Effector memory CD4-positive, alpha-beta T cell (primary cell): ENCODE measurements around the gene CNGA3.

Experiments used
- DNase-seq, 3 donors: peaks; one replicate each; pipeline ENCODE4 v3.0.0-alpha.2; 2020
- H3K27ac ChIP-seq: 2 replicates; pipeline ENCODE4 v1.7.0; 2013; ENCODE audit warnings: mild to moderate bottlenecking, low read length, moderate library complexity; ENCODE audit not compliant: insufficient read depth, poor library complexity, severe bottlenecking
- H3K27me3 ChIP-seq: replicated peaks from 2 replicates; pipeline ENCODE4 v1.7.0; 2013; ENCODE audit warnings: mild to moderate bottlenecking, low read length; ENCODE audit not compliant: insufficient read depth, control insufficient read depth, poor library complexity, severe bottlenecking
- H3K36me3 ChIP-seq: 2 replicates; pipeline ENCODE4 v1.7.0; 2013; ENCODE audit warnings: mild to moderate bottlenecking, low read length, moderate library complexity; ENCODE audit not compliant: control insufficient read depth, insufficient read depth
- H3K4me1 ChIP-seq: 2 replicates; pipeline ENCODE4 v1.7.0; 2013; ENCODE audit warnings: low read length, mild to moderate bottlenecking; ENCODE audit not compliant: control insufficient read depth, insufficient read depth, poor library complexity, severe bottlenecking
- H3K4me3 ChIP-seq: 2 replicates; pipeline ENCODE4 v1.7.0; 2013; ENCODE audit warnings: low read length, low read depth, mild to moderate bottlenecking; ENCODE audit not compliant: insufficient read depth, poor library complexity, severe bottlenecking
- H3K9me3 ChIP-seq: 2 replicates; pipeline ENCODE4 v1.7.0; 2013; ENCODE audit warnings: mild to moderate bottlenecking, low read length, moderate library complexity; ENCODE audit not compliant: control insufficient read depth

Gene CNGA3

DNA sequence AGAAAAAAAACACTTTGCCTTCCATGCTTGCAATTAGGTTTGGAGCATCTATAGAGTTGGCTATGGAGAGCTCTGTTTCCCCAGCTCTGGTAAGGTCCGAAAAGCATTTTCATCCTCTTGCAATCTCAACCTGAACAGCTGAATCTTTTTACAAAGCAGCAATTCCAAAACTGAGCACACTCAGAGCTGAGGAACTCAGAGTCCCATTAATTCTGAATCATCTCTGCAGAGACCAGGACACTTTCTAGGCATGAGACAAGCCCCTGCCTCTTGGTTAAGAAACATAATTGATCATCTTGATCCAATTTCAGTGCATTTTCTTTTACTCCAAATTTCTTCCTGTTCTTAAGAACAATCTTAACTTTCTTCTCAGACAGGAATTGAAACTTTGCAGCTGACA, 4.2 kb downstream of the CNGA3 start:
- no peak for DNase-seq
- Histone ChIP-seq H3K27me3 (peaks cover 23% of the 10 kb centered on the region), H3K4me1 (peaks cover 3% of the 10 kb centered on the region), H3K27ac (no peak overlapping the region), H3K36me3 (no peaks in the 10 kb centered on the region), H3K9me3 (no peaks in the 10 kb centered on the region), H3K4me3 (no peak overlapping the region)

DNA sequence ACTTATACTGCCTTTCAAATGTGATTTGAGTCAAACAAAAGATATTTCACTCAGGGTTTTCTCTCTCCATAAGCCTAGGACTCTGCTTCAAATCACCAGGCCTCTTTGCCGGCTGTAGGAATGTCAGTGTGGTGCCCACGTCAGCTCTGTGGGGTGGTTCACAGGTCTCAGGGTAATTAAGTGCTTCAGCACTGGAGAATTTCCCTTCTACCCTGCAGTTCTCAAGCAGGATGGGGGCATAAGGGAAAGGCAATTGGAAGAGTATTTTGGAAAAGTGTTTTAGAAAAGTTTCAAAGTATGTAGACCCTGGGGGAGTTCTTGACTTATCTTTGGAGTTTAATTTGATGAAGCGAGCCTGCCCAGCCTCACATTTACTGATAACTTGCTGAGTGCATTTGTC, 9.6 kb downstream of the CNGA3 start:
- no peak for DNase-seq
- Histone ChIP-seq H3K27me3 (no peaks in the 10 kb centered on the region), H3K4me1 (no peaks in the 10 kb centered on the region), H3K9me3 (no peaks in the 10 kb centered on the region), H3K36me3 (no peaks in the 10 kb centered on the region), H3K4me3 (no peak overlapping the region), H3K27ac (no peak overlapping the region)

DNA sequence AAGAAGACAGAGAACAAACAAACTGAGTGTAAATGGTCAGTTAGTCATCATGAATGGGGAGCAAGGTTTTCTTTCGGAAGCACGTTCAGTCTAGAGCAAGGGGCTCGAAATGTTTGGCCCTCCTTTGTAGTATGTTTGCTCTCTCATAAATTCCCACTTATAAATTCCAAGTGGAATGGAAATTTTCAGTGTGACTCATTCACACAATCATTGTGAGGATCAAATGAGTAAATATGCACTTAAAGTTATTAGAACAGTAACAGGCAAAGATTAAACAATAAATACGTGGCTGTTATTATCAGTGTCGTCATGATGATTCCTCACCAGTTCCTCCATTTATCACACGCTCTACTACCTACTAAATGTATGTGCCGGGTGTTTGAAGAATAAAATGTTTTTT, 10.5 kb downstream of the CNGA3 start:
- H3K27ac ChIP-seq: no peak overlapping the region
- H3K36me3 ChIP-seq: no peaks in the 10 kb centered on the region
- no peak overlapping the region for H3K4me3 ChIP-seq
- no peak for DNase-seq
- no peaks in the 10 kb centered on the region for H3K27me3 ChIP-seq
- no peaks in the 10 kb centered on the region for H3K9me3 ChIP-seq
- H3K4me1 ChIP-seq: no peaks in the 10 kb centered on the region

DNA sequence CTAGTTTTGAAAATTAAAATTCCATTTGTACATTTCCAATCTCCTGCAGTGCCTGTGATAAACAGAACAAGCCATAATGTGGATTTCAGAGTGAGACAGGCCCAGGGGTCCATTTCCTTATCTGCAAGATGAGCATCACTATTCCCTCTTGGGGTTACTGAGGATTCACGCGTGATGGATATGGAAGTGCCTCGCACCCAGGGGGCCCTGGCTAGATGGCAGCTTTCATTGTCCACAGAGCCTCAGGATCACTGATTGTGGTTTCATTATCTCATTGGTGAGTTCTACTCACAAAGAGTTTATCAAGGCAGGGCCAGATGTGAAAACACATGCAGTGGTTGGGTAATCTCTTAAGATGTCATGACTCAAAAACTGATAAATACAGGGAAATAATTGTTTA, 11.6 kb downstream of the CNGA3 start:
- Histone ChIP-seq H3K27me3 (no peaks in the 10 kb centered on the region), H3K36me3 (no peaks in the 10 kb centered on the region), H3K4me3 (no peak overlapping the region), H3K27ac (no peak overlapping the region), H3K4me1 (no peaks in the 10 kb centered on the region), H3K9me3 (no peaks in the 10 kb centered on the region)
- no peak for DNase-seq

DNA sequence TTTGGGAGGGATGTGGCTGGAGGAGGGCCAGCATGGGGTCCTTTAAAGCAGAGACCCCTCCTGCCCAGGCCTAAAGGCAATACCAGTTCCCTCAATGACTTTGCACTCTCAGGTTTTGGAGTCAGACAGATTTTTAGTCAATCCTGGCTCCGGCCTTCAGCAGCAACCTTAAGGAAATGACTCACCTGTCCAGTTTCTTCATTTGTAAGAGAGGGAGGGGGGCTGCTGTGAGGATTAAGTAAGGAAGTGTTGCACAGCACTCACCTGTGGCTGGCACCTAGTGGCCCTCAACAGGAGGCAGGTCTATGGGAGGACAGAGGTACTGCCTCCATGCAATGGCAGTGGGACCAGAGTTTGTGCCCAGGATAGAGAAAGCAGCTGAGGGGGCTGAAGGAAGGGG, 13.7 kb downstream of the CNGA3 start:
- no peak overlapping the region for H3K4me3 ChIP-seq
- DNase-seq: no peak
- H3K27me3 ChIP-seq: no peaks in the 10 kb centered on the region
- H3K36me3 ChIP-seq: no peaks in the 10 kb centered on the region
- no peaks in the 10 kb centered on the region for H3K9me3 ChIP-seq
- H3K4me1 ChIP-seq: no peaks in the 10 kb centered on the region
- no peak overlapping the region for H3K27ac ChIP-seq

DNA sequence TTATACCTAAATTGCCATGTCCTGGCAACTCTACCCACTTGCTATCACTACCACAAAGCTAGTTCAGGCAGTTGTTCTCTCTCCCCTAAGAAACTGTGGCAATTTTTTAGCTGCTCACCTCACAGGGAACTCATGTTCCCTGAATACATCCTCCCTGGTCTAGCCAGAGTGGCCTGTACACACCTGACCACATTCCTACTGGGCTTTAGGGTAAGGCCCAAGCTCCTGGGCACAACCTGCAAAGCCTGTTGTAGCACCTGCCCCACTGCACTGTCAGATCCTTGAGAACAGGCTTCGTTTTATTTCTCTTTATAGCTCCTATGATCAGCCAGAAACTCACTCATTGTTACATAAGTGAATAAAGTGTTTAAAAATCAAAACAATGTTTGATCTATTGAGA, 21.5 kb downstream of the CNGA3 start:
- Histone ChIP-seq H3K27ac (no peak overlapping the region), H3K4me3 (no peak overlapping the region), H3K4me1 (no peaks in the 10 kb centered on the region), H3K36me3 (no peaks in the 10 kb centered on the region), H3K27me3 (no peaks in the 10 kb centered on the region), H3K9me3 (no peaks in the 10 kb centered on the region)
- DNase-seq: no peak

DNA sequence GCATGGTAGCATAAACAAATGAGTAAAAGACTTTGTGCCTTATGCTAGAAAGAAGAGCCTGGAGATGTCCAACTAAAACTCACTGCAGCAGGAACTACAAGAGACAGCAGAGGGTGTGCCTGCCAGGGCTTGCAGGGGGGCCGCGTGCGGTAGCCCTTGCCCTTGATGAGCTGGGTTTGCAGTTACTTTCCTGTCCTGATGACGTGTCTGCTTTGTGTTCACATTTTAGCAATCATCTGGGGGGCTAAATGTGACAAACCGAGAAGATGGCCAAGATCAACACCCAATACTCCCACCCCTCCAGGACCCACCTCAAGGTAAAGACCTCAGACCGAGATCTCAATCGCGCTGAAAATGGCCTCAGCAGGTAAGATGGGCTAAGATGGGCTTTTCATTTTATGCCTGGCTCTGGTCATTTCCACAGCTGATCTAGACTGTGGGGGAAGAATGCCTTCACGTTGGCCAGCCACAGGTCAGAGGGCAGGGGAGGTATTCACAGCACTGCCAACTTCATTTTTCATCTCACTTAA, 23.5 kb downstream of the CNGA3 start:
- Histone ChIP-seq H3K27me3 (no peaks in the 10 kb centered on the region), H3K9me3 (no peaks in the 10 kb centered on the region), H3K36me3 (no peaks in the 10 kb centered on the region), H3K27ac (no peak overlapping the region), H3K4me1 (no peaks in the 10 kb centered on the region), H3K4me3 (no peak overlapping the region)
- no peak for DNase-seq

DNA sequence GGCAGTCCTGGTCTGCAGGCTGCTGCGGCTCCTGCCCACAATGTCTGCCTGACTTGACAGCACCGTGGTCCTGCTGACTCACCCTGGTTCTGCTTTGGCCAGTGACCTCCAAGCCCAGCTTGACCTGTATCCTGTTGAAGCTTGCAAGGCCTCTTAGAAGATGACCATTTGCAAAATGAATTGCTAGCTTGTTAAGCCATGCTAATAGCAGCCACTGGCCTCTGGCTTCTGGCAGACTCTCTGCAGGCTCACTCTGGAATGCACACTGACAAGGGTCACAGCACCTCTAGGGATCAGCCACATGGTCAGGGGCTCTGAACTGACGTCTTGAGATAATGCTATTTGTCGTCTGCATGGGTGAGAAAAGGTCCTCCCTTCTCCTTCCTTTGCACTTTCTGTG, 25.9 kb downstream of the CNGA3 start:
- no peaks in the 10 kb centered on the region for H3K27me3 ChIP-seq
- no peaks in the 10 kb centered on the region for H3K9me3 ChIP-seq
- DNase-seq: no peak
- H3K36me3 ChIP-seq: no peaks in the 10 kb centered on the region
- H3K4me1 ChIP-seq: no peaks in the 10 kb centered on the region
- no peak overlapping the region for H3K27ac ChIP-seq
- H3K4me3 ChIP-seq: no peak overlapping the region

DNA sequence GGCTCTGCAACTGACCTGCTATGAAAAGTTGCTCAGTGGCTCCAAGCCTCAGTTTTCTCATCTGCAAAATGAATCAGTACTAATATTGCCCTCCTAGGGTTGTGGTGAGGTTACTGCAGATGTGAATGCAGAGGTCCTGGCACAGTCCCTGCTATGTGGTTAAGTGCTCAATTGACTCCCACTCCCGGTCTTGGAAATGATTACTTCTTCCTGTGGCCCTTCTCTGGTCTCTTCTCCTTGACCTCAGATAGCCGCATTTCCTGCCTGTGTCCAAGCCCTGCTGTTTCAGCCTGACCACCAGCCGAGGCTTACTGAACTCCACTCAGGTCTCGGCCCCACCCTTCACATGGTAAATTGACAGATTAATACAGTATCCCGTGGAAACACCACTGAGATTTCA, 26.3 kb downstream of the CNGA3 start:
- no peak for DNase-seq
- H3K4me3 ChIP-seq: no peak overlapping the region
- H3K36me3 ChIP-seq: no peaks in the 10 kb centered on the region
- no peaks in the 10 kb centered on the region for H3K27me3 ChIP-seq
- no peak overlapping the region for H3K27ac ChIP-seq
- H3K9me3 ChIP-seq: no peaks in the 10 kb centered on the region
- H3K4me1 ChIP-seq: no peaks in the 10 kb centered on the region

DNA sequence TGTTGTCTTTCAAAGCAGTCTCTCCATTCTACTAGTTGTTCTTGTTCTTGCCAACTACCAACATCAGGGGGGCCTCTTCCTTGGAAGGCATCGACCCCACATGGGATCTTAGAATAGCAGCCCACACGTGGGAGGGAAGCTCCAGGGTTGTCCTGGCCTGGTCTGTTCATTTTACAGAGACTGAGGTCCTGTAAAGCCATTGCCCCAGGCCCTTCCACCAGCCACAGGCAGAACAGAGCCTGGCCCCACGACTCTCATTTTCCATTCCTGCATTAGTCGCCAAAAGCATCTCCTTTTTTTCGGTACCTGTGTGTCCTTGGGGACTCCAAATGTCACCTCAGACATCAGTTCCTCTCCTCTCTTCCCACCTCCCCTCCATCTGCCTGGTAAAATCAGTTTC, 28.0 kb downstream of the CNGA3 start:
- DNase-seq: no peak
- Histone ChIP-seq H3K9me3 (no peaks in the 10 kb centered on the region), H3K27ac (no peak overlapping the region), H3K36me3 (no peaks in the 10 kb centered on the region), H3K4me3 (no peak overlapping the region), H3K4me1 (no peaks in the 10 kb centered on the region), H3K27me3 (no peaks in the 10 kb centered on the region)
